H1 (cell line): ENCODE results near the gene PSME4. TPM values are rescaled to one million over a fixed set of nuclear protein-coding genes. Genes with fewer than 3 reads are reported as not detected.

Experiments used
- CHD1 ChIP-seq: IDR thresholded peaks from 2 replicates; pipeline ENCODE4 v1.6.1; 2012; ENCODE audit warnings: low read depth, low read length, improper control_type of control experiment
- CHD2 ChIP-seq: IDR thresholded peaks from 2 replicates; pipeline ENCODE4 v1.6.1; 2012; ENCODE audit warnings: low read length, improper control_type of control experiment
- CHD7 ChIP-seq: fragments of 300-600 bp; sonication (generic); IDR thresholded peaks from 2 replicates; pipeline ENCODE4 v1.7.1; 2012; ENCODE audit warnings: low read length, moderate library complexity, mild to moderate bottlenecking, inconsistent platforms; ENCODE audit not compliant: insufficient replicate concordance
- CREB1 ChIP-seq: IDR thresholded peaks from 2 replicates; pipeline ENCODE4 v1.6.1; 2012; ENCODE audit warnings: inconsistent platforms
- GTF2F1 ChIP-seq: IDR thresholded peaks from 2 replicates; pipeline ENCODE4 v1.6.1; 2012; ENCODE audit warnings: low read depth, low read length, improper control_type of control experiment, borderline replicate concordance
- KDM4A ChIP-seq: IDR thresholded peaks from one replicate; pipeline ENCODE4 v1.7.1; 2012; ENCODE audit warnings: low read depth, mild to moderate bottlenecking, moderate library complexity, low read length, inconsistent platforms; ENCODE audit not compliant: severe bottlenecking
- KDM5A ChIP-seq: fragments of 200-600 bp; IDR thresholded peaks from 2 replicates; pipeline ENCODE4 v1.7.1; 2012; ENCODE audit warnings: mild to moderate bottlenecking, low read length, inconsistent platforms, mixed read lengths
- POLR2AphosphoS5 ChIP-seq: IDR thresholded peaks from 2 replicates; pipeline ENCODE4 v1.6.1; 2011; ENCODE audit warnings: low read depth, low read length
- SAP30 ChIP-seq: fragments of 300-600 bp; sonication (generic); IDR thresholded peaks from 2 replicates; pipeline ENCODE4 v1.7.1; 2012; ENCODE audit warnings: low read length, moderate library complexity, mild to moderate bottlenecking, inconsistent platforms; ENCODE audit not compliant: insufficient read depth, insufficient replicate concordance
- SIX5 ChIP-seq: IDR thresholded peaks from 2 replicates; pipeline ENCODE4 v1.6.1; 2011; ENCODE audit warnings: mild to moderate bottlenecking, low read depth, low read length
- SP1 ChIP-seq: IDR thresholded peaks from 2 replicates; pipeline ENCODE4 v1.6.1; 2011; ENCODE audit warnings: low read depth, low read length
- SRF ChIP-seq: IDR thresholded peaks from 2 replicates; pipeline ENCODE4 v1.6.1; 2011; ENCODE audit warnings: mild to moderate bottlenecking, low read depth, low read length, moderate library complexity
- polyA plus RNA-seq, 7 experiments: library from polyadenylated mRNA; depleted of rRNA in 3 of 7; stranded (reverse) in 5 of 7; unstranded in 2 of 7; fragments of >200 nt in 5 of 7; fragments of 200-250 nt in 2 of 7; gene quantifications; 1 replicate in 5 of 7; 2 replicates in 1 of 7; 4 replicates in 1 of 7; pipeline versions ENCODE4 v1.2.1 to v1.2.3, GENCODE V29; 2011 to 2013; ENCODE audit warnings: missing spikeins in 2 of 7, mixed read lengths in 2 of 7
- total RNA-seq: library from RNA; stranded (reverse); fragmentation: NEBNext Ultra II Directional; extraction: Animal tissue kit (Norgen Biotek cat#: 25700); gene quantifications from 2 replicates; pipeline ENCODE4 v1.2.1, GENCODE V29; 2021

The PSME4 gene
- total and polyA plus RNA-seq, 2 of the 8 experiments (the other 6 are each of a cell fraction or from before 2014, with no cell fraction given) = 42.2 to 116 TPM

DNA sequence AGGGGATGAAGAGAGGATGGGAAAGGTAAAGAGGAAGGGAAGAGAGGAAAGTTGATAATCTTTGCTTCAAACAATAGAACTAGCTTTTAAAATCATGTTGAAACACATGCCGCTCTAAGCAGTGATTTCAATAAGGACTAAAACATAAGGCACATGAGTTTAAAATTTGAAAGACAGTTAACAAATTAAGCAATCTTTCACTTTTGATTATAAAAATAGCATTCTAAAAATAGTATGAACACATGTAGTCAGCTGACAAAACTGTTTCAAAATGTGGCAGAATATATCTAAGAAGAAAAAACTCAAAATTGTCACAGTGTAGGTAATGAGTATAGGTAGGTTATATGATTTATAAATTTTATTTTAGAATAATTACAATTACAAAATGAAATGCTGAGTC, 25.3 kb downstream of the PSME4 start (continued):
- no peak for TF ChIP-seq CHD7
- no peak for TF ChIP-seq CHD1
- TF ChIP-seq SIX5 = no peak
- no peak for TF ChIP-seq KDM5A
- no peak for TF ChIP-seq CREB1
- TF ChIP-seq CHD2 = no peak
- TF ChIP-seq POLR2AphosphoS5 = no peak
- no peak for TF ChIP-seq SRF
- no peak for TF ChIP-seq GTF2F1
- TF ChIP-seq SP1 = no peak
- no peak for TF ChIP-seq SAP30
- TF ChIP-seq KDM4A = no peak
